ENCODE data around the gene MEIOC.
"Not testable (repeated sequence)": the region's sequence is repeated elsewhere in the genome, so short reads cannot be mapped to it uniquely, and the experiment has no call there.

The MEIOC gene

GRCh38 chr17:44688200-44688599 is 31.9 kb downstream of the MEIOC start:
- no peak for DNase-seq (ENCODE audit: low read depth)
- no peak for TF ChIP-seq CTCF (IDR thresholded peaks at IDR 0.05; ENCODE audit: insufficient read depth, low read depth, low read length, missing control alignments)
- H3K4me3 ChIP-seq (ENCODE audit: low read length), result peak overlapping the region; percentile 99

- TF ChIP-seq CTCF (IDR thresholded peaks at IDR 0.05; ENCODE audit: insufficient read depth, low read depth, low read length, missing control alignments), result no peak
- peak overlapping the region; percentile 99 for H3K4me3 ChIP-seq (ENCODE audit: low read length)
- peak; percentile 6 for DNase-seq (ENCODE audit: low read depth)
Measured at GRCh38 chr17:44688675-44689476, 32.6 kb downstream of the MEIOC start.

- H3K4me3 ChIP-seq (ENCODE audit: low read length), result peak within 1 kb of the TSS; percentile 99
- DNase-seq (ENCODE audit: low read depth), result peak; percentile 93
- no peak for TF ChIP-seq CTCF (IDR thresholded peaks at IDR 0.05; ENCODE audit: insufficient read depth, low read depth, low read length, missing control alignments)
Measured at GRCh38 chr17:44689477-44690217, 33.4 kb downstream of the MEIOC start, which contains the start of gene CCDC43. CCDC43 (minus strand) TSS chr17:44689776; CDS start chr17:44689753, 23 bp downstream.

- peak overlapping the region; percentile 99 for H3K4me3 ChIP-seq (ENCODE audit: low read length)
- peak; percentile 67 for DNase-seq (ENCODE audit: low read depth)
- peak; percentile 59 for TF ChIP-seq CTCF (IDR thresholded peaks at IDR 0.05; ENCODE audit: insufficient read depth, low read depth, low read length, missing control alignments)
Measured at GRCh38 chr17:44690746-44691306, 34.6 kb downstream of the MEIOC start.

- TF ChIP-seq CTCF (IDR thresholded peaks at IDR 0.05; ENCODE audit: insufficient read depth, low read depth, low read length, missing control alignments), result no peak
- DNase-seq (ENCODE audit: low read depth), result no peak
- no peak overlapping the region for H3K4me3 ChIP-seq (ENCODE audit: low read length)
Measured at GRCh38 chr17:44693609-44694008, 37.3 kb downstream of the MEIOC start.

GRCh38 chr17:44700288-44700687 is 44.0 kb downstream of the MEIOC start:
- H3K4me3 ChIP-seq (ENCODE audit: low read length); DNase-seq (ENCODE audit: low read depth): not testable (repeated sequence)

GRCh38 chr17:44707755-44708400 is 51.6 kb downstream of the MEIOC start:
- no peak for TF ChIP-seq CTCF (IDR thresholded peaks at IDR 0.05; ENCODE audit: insufficient read depth, low read depth, low read length, missing control alignments)
- peak overlapping the region; percentile 98 for H3K4me3 ChIP-seq (ENCODE audit: low read length)
- no peak for DNase-seq (ENCODE audit: low read depth)
